Suprapubic skin (tissue), 4 donors: Measurements from ENCODE around the gene SSBP1. TPM values are rescaled to one million over a fixed set of nuclear protein-coding genes. Genes with fewer than 3 reads are reported as not detected.
A peak's percentile ranks its signal among the peaks of the same experiment; 100 is the strongest.
"Not testable (repeated sequence)": the region's sequence is repeated elsewhere in the genome, so short reads cannot be mapped to it uniquely, and the experiment has no call there.

ENCODE experiments used
- DNase-seq, 2 donors: peaks; one replicate each; pipeline ENCODE4 v3.0.0-alpha.2; 2019; ENCODE audit warnings: low spot score in 2 of 2
- H3K27ac ChIP-seq: fragments of 200-600 bp; sonication (generic); one replicate; pipeline ENCODE4 v1.5.1; 2019
- H3K27me3 ChIP-seq: fragments of 200-600 bp; sonication (generic); one replicate; pipeline ENCODE4 v1.5.1; 2019
- H3K36me3 ChIP-seq: fragments of 200-600 bp; sonication (generic); one replicate; pipeline ENCODE4 v1.5.1; 2019
- H3K4me1 ChIP-seq: fragments of 200-600 bp; sonication (generic); one replicate; pipeline ENCODE4 v1.5.1; 2019
- H3K4me3 ChIP-seq: fragments of 200-600 bp; sonication (generic); one replicate; pipeline ENCODE4 v1.5.1; 2019; ENCODE audit warnings: mild to moderate bottlenecking
- H3K9me3 ChIP-seq: fragments of 200-600 bp; sonication (generic); one replicate; pipeline ENCODE4 v1.5.1; 2019
- EP300 ChIP-seq: sonication (generic); formaldehyde crosslinking; IDR thresholded peaks from one replicate; pipeline ENCODE4 v1.6.1; 2017; ENCODE audit warnings: antibody characterized with exemption
- POLR2A ChIP-seq, 2 donors: fragments of 450-650 bp; IDR thresholded peaks; one replicate each; pipeline ENCODE4 v1.6.1; 2017; ENCODE audit warnings: antibody characterized with exemption in 2 of 2, mild to moderate bottlenecking in 2 of 2, moderate library complexity in 2 of 2
- POLR2AphosphoS5 ChIP-seq, 3 donors: sonication (generic); formaldehyde crosslinking; IDR thresholded peaks; one replicate each; pipeline ENCODE4 v1.6.1; 2017; ENCODE audit warnings: antibody characterized with exemption in 3 of 3
- WGBS: methylation state at CpG from one replicate; pipeline ENCODE4 v1.1.5; 2018; 5-methylcytosine and 5-hydroxymethylcytosine counted together
- total RNA-seq, 4 donors: library from RNA; depleted of rRNA; stranded (reverse); fragments of >200 nt; gene quantifications; one replicate each; pipeline ENCODE4 v1.1.0, GENCODE V29; 2016
- TF ChIP-seq, protein P1 (sequence below), 2 donors: fragments of 200-600 bp in 1 of 2; fragments of 450-650 bp in 1 of 2; sonication (generic) in 1 of 2; IDR thresholded peaks; one replicate each; pipeline ENCODE4 v1.5.1; 2016 to 2019; ENCODE audit warnings: antibody characterized with exemption in 2 of 2, mild to moderate bottlenecking in 1 of 2, moderate library complexity in 1 of 2

The SSBP1 gene, protein sequence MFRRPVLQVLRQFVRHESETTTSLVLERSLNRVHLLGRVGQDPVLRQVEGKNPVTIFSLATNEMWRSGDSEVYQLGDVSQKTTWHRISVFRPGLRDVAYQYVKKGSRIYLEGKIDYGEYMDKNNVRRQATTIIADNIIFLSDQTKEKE
- total RNA-seq, result 100 to 1,000 TPM in 2 of 4 donors, 10 to 100 TPM in 2; 71.8 to 105 (median 92.8) TPM

DNA sequence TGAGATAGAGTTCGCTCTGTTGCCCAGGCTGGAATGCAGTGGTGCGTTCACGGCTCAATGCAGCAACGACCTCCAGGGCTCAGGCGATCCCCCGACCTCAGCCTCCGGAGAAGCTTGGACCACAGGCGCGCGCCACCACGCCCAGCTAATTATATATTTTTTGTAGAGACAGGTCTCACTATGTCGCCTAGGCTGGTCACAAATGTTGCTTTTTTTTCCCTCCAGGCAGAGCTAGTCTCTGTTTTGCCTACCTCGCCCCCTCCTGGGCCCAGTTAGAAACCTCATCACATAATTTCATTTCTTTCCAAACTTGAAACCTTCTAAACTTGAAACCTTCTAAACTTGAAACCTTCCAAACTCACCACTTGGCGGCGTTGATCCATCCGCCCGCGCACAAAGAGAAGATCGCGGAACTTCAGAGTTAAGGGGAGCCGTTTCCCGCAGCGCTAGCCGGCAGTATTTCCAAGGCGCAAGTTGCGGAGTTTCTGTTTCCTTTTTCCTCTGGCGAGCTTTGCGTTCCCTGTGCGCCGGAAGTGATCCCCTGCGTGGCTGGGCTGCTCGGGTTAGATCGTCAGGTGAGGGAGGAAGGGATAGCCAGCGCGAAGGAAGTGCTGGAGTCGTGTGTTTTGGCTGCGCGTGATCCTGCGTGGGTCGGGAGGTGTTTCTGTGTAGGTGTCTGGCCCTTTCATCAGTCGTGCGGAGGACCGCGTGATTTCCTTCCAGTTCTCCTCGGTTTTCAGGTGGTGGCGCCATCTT is at the start of gene SSBP1:
Gene SSBP1, plus strand, starts transcription at position 523 of the 756 bp plus-strand sequence. CDS start 809 bp downstream, outside the sequence.
- Histone ChIP-seq H3K9me3 (no peaks in the 10 kb centered on the region), H3K36me3 (peaks cover 22% of the 10 kb centered on the region), H3K4me3 (peak within 1 kb of the TSS; percentile 83), H3K27ac (peak within 1 kb of the TSS; percentile 89), H3K27me3 (no peaks in the 10 kb centered on the region), H3K4me1 (peaks cover 32% of the 10 kb centered on the region)
- 2% methylated on average over 43 of the region's 46 CpGs for WGBS
- DNase-seq, result peak; percentile 94
- TF ChIP-seq, protein P1, sequence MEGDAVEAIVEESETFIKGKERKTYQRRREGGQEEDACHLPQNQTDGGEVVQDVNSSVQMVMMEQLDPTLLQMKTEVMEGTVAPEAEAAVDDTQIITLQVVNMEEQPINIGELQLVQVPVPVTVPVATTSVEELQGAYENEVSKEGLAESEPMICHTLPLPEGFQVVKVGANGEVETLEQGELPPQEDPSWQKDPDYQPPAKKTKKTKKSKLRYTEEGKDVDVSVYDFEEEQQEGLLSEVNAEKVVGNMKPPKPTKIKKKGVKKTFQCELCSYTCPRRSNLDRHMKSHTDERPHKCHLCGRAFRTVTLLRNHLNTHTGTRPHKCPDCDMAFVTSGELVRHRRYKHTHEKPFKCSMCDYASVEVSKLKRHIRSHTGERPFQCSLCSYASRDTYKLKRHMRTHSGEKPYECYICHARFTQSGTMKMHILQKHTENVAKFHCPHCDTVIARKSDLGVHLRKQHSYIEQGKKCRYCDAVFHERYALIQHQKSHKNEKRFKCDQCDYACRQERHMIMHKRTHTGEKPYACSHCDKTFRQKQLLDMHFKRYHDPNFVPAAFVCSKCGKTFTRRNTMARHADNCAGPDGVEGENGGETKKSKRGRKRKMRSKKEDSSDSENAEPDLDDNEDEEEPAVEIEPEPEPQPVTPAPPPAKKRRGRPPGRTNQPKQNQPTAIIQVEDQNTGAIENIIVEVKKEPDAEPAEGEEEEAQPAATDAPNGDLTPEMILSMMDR (IDR thresholded peaks at IDR 0.05), result peak; percentile 71 to 92
- TF ChIP-seq EP300, result no peak
- TF ChIP-seq POLR2A (IDR thresholded peaks at IDR 0.05), result peak in 1 of 2 donors; percentile 75
- TF ChIP-seq POLR2AphosphoS5 (IDR thresholded peaks at IDR 0.05), result peak; percentile 18 to 98 (median 89)

DNA sequence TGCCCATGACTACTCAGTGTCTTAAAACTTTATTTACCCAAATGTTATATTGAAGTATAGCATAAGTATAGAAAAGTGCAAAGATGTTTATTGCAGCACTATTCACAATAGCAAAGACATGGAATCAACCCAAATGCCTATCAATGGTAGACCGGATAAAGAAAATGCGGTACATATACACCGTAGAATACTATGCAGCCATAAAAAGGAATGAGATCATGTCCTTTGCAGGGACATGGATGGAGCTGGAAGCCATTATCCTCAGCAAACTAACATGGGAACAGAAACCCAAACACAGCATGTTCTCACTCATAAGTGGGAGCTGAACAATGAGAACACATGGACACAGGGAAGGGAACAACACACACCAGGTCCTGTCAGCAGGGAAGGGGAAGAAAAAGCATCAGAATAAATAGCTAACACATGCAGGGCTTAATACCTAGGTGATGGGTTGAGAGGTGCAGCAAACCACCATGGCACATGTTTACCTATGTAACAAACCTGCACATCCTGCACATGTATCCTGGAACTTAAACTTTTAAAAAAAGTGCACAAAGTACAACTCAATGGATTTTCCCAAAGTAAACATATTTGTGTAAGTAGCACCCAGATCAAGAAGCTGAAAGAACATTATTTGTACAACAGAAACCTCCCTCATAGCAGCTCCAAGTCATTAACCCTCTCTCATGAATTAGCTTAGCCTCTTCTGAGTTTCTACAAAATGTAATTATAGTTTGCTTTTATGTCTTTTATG is 48.9 kb upstream of the SSBP1 start:
- not testable (repeated sequence) for DNase-seq, H3K9me3 ChIP-seq, H3K4me1 ChIP-seq, H3K27ac ChIP-seq, H3K27me3 ChIP-seq, H3K36me3 ChIP-seq, H3K4me3 ChIP-seq
- WGBS, result 92% methylated on average over 3 of the region's 3 CpGs

DNA sequence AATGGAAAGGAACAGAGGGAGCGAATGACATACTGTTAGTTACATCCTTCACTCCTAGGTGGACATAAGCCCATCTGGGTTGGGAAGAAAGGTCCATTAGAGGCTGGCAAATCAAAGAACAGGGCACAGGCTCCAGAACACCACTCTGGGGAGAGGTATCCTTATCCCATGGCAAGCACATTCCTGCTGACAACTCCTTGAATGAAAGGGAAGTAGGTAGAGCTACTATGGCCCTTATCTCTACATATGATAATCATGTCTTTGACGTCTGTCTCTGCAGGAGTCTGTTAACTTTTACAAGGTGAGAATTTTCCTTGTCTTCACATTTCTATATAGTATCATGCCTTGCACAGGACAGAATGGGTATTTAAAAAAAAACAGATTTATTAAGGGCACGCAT is 46.6 kb upstream of the SSBP1 start:
- no peak overlapping the region for H3K4me3 ChIP-seq
- TF ChIP-seq POLR2A (IDR thresholded peaks at IDR 0.05) (no peak), POLR2AphosphoS5 (IDR thresholded peaks at IDR 0.05) (no peak), EP300 (no peak)
- TF ChIP-seq, protein P1 (IDR thresholded peaks at IDR 0.05), result no peak
- 88% methylated on average over 3 of the region's 3 CpGs for WGBS
- H3K4me1 ChIP-seq, result peaks cover 4% of the 10 kb centered on the region
- H3K9me3 ChIP-seq, result no peaks in the 10 kb centered on the region
- H3K27me3 ChIP-seq, result no peaks in the 10 kb centered on the region
- no peak overlapping the region for H3K27ac ChIP-seq
- H3K36me3 ChIP-seq, result no peaks in the 10 kb centered on the region
- no peak for DNase-seq

DNA sequence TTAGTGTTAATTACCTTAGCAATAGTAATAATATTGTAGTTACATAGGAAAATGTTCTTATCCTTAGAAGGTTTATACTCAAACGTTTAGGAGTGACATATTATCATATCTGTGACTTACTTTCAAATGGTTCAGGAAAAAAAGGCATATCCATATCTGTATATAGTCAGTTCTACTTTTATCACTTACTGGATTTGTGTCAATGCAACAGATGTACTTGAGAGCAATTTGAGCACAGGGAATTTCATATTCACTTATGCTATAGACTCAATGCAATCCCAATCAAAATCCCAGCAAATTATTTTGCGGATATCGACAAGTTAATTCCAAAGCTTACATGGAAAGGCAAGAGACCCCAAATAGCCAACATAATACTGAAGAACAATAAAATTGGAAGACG is 46.2 kb upstream of the SSBP1 start:
- peaks cover 4% of the 10 kb centered on the region for H3K4me1 ChIP-seq
- 89% methylated on average over 4 of the region's 4 CpGs for WGBS
- H3K36me3 ChIP-seq, result no peaks in the 10 kb centered on the region
- no peak for DNase-seq
- no peak overlapping the region for H3K27ac ChIP-seq
- H3K4me3 ChIP-seq, result no peak overlapping the region
- TF ChIP-seq, protein P1 (IDR thresholded peaks at IDR 0.05), result no peak
- TF ChIP-seq POLR2A (IDR thresholded peaks at IDR 0.05), result no peak
- no peak for TF ChIP-seq EP300
- no peaks in the 10 kb centered on the region for H3K27me3 ChIP-seq
- no peaks in the 10 kb centered on the region for H3K9me3 ChIP-seq

DNA sequence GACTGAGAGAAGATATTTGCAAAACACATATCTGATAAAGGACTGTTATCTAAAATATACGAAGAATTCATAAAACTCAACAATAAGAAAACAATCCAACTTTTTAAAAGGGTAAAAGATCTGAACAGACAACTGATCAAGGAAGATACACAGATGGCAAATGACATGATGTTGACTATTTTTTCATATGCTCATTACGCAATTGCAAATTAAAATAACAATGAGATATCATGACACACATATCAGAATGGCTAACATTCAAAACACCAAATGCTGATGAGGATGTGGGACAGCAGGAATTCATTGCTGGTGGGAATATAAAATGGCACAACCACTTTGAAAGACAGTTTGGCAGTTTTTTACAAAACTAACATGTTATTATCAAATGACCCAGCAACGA is 45.1 kb upstream of the SSBP1 start:
- Histone ChIP-seq H3K27ac (no peak overlapping the region), H3K36me3 (no peaks in the 10 kb centered on the region), H3K4me1 (peaks cover 4% of the 10 kb centered on the region), H3K9me3 (no peaks in the 10 kb centered on the region), H3K27me3 (no peaks in the 10 kb centered on the region), H3K4me3 (no peak overlapping the region)
- no peak for DNase-seq
- TF ChIP-seq POLR2AphosphoS5 (IDR thresholded peaks at IDR 0.05), result no peak
- TF ChIP-seq POLR2A (IDR thresholded peaks at IDR 0.05), result no peak
- no peak for TF ChIP-seq EP300
- WGBS, result 86% methylated on average over 3 of the region's 3 CpGs

DNA sequence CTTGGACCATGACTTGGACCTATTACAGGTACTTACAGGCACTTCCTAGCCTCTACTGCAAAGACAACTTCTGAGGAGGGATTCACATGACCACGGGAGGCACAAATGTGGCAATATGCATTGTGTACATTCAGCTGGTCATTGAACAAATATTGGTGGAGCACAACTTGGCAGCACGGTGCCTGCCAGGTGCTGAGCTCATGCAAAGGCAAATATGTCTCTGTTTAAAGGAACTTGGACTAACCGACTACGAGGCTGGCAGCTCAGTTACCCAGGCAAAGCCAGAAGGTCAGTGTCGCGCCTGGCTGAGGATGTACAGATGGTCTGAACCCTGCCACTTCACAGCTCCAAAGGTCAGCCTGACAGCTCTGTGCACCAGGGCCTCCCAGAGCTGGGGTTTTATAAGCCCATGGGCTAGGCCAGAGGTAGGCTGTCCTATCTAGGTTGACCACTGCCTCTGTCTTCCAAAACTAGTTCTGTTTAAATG is 42.3 kb upstream of the SSBP1 start:
- Histone ChIP-seq H3K36me3 (no peaks in the 10 kb centered on the region), H3K4me3 (no peak overlapping the region), H3K27ac (no peak overlapping the region), H3K27me3 (no peaks in the 10 kb centered on the region), H3K9me3 (no peaks in the 10 kb centered on the region), H3K4me1 (peaks cover 22% of the 10 kb centered on the region)
- 93% methylated on average over 4 of the region's 6 CpGs for WGBS
- DNase-seq, result no peak
- TF ChIP-seq POLR2A (IDR thresholded peaks at IDR 0.05) (no peak), EP300 (no peak), POLR2AphosphoS5 (IDR thresholded peaks at IDR 0.05) (no peak)
- TF ChIP-seq, protein P1 (IDR thresholded peaks at IDR 0.05), result no peak
